H9 (cell line): ENCODE results near the gene GALNT12. TPM values are rescaled to one million over a fixed set of nuclear protein-coding genes. Genes with fewer than 3 reads are reported as not detected.
A peak's percentile ranks its signal among the peaks of the same experiment; 100 is the strongest.

Source experiments
- DNase-seq: peaks from one replicate; pipeline ENCODE4 v3.0.0-alpha.2; 2017
- H2AFZ ChIP-seq: one replicate; pipeline ENCODE4 v1.6.1; 2013; ENCODE audit warnings: mild to moderate bottlenecking, low read length, control low read depth, moderate library complexity
- H2AK5ac ChIP-seq: 2 replicates; pipeline ENCODE4 v1.6.1; 2013; ENCODE audit warnings: low read length, control low read depth, mixed read lengths; ENCODE audit not compliant: insufficient read length
- H2BK120ac ChIP-seq: one replicate; pipeline ENCODE4 v1.6.1; 2013; ENCODE audit warnings: low read depth, mild to moderate bottlenecking, low read length, control low read depth, inconsistent platforms; ENCODE audit not compliant: poor library complexity, severe bottlenecking
- H2BK12ac ChIP-seq: 2 replicates; pipeline ENCODE4 v1.6.1; 2013; ENCODE audit warnings: low read length, control low read depth, mixed read lengths, low read depth; ENCODE audit not compliant: insufficient read length
- H2BK15ac ChIP-seq: 2 replicates; pipeline ENCODE4 v1.6.1; 2013; ENCODE audit warnings: low read depth, low read length, control low read depth
- H2BK20ac ChIP-seq: one replicate; pipeline ENCODE4 v1.6.1; 2013; ENCODE audit warnings: low read depth, mild to moderate bottlenecking, low read length, control low read depth, inconsistent platforms; ENCODE audit not compliant: poor library complexity, severe bottlenecking
- H2BK5ac ChIP-seq: 2 replicates; pipeline ENCODE4 v1.6.1; 2013; ENCODE audit warnings: low read length, control low read depth, mixed read lengths; ENCODE audit not compliant: insufficient read length
- H3K14ac ChIP-seq: 2 replicates; pipeline ENCODE4 v1.6.1; 2013; ENCODE audit warnings: low read length, control low read depth; ENCODE audit not compliant: insufficient read depth
- H3K18ac ChIP-seq: 2 replicates; pipeline ENCODE4 v1.6.1; 2013; ENCODE audit warnings: low read depth, mild to moderate bottlenecking, mixed read lengths, low read length, control low read depth; ENCODE audit not compliant: insufficient read length
- H3K23ac ChIP-seq: 2 replicates; pipeline ENCODE4 v1.6.1; 2013; ENCODE audit warnings: low read length, control low read depth, mixed read lengths, low read depth; ENCODE audit not compliant: insufficient read length
- H3K23me2 ChIP-seq: 2 replicates; pipeline ENCODE4 v1.6.1; 2013; ENCODE audit warnings: low read depth, mild to moderate bottlenecking, mixed read lengths, low read length, control low read depth; ENCODE audit not compliant: insufficient read length, poor library complexity, severe bottlenecking
- H3K27ac ChIP-seq: 2 replicates; pipeline ENCODE4 v1.5.1; 2013; ENCODE audit warnings: low read length, control low read depth, mixed read lengths, low read depth; ENCODE audit not compliant: insufficient read length
- H3K27me3 ChIP-seq: 2 replicates; pipeline ENCODE4 v1.6.1; 2013; ENCODE audit warnings: low read length, control low read depth, inconsistent platforms; ENCODE audit not compliant: insufficient read depth
- H3K4ac ChIP-seq: 2 replicates; pipeline ENCODE4 v1.6.1; 2013; ENCODE audit warnings: low read depth, mild to moderate bottlenecking, control low read depth, inconsistent platforms, low read length, moderate library complexity
- H3K4me1 ChIP-seq: 2 replicates; pipeline ENCODE4 v1.6.1; 2013; ENCODE audit warnings: low read length, control low read depth, inconsistent platforms; ENCODE audit not compliant: insufficient read depth
- H3K4me2 ChIP-seq: 2 replicates; pipeline ENCODE4 v1.6.1; 2013; ENCODE audit warnings: low read length, control low read depth, mixed read lengths; ENCODE audit not compliant: insufficient read length, insufficient read depth
- H3K56ac ChIP-seq: 2 replicates; pipeline ENCODE4 v1.6.1; 2013; ENCODE audit warnings: low read depth, mild to moderate bottlenecking, mixed read lengths, low read length, control low read depth; ENCODE audit not compliant: insufficient read length
- H3K79me1 ChIP-seq: 2 replicates; pipeline ENCODE4 v1.6.1; 2013; ENCODE audit warnings: low read depth, mild to moderate bottlenecking, moderate library complexity, low read length, control low read depth, inconsistent platforms; ENCODE audit not compliant: insufficient read depth, poor library complexity, severe bottlenecking
- H3K79me2 ChIP-seq: 2 replicates; pipeline ENCODE4 v1.6.1; 2013; ENCODE audit warnings: low read length, control low read depth, inconsistent platforms; ENCODE audit not compliant: insufficient read depth
- H3K9ac ChIP-seq: 2 replicates; pipeline ENCODE4 v1.6.1; 2013; ENCODE audit warnings: low read length, control low read depth, mixed read lengths; ENCODE audit not compliant: insufficient read length; ENCODE audit errors: extremely low read depth
- H3K9me3 ChIP-seq: one replicate; pipeline ENCODE4 v1.6.1; 2013; ENCODE audit warnings: low read depth, low read length, inconsistent platforms; ENCODE audit not compliant: control insufficient read depth
- H3T11ph ChIP-seq: one replicate; pipeline ENCODE4 v1.6.1; 2013; ENCODE audit warnings: mild to moderate bottlenecking, low read length, control low read depth, inconsistent platforms
- H4K20me1 ChIP-seq: one replicate; pipeline ENCODE4 v1.6.1; 2013; ENCODE audit not compliant: control insufficient read depth, insufficient read length, insufficient read depth
- H4K5ac ChIP-seq: 2 replicates; pipeline ENCODE4 v1.6.1; 2013; ENCODE audit warnings: low read depth, mild to moderate bottlenecking, mixed read lengths, low read length, control low read depth; ENCODE audit not compliant: insufficient read length
- H4K8ac ChIP-seq: replicated peaks from 2 replicates; pipeline ENCODE4 v1.6.1; 2013; ENCODE audit warnings: low read length, control low read depth, mixed read lengths, low read depth; ENCODE audit not compliant: insufficient read length
- H4K91ac ChIP-seq: 2 replicates; pipeline ENCODE4 v1.6.1; 2013; ENCODE audit warnings: low read depth, mild to moderate bottlenecking, moderate library complexity, mixed read lengths, low read length, control low read depth; ENCODE audit not compliant: insufficient read length
- H3K27ac Mint-ChIP-seq, 3 experiments: 2 replicates in 2 of 3; 3 replicates in 1 of 3; pipeline ENCODE4 v1.8.0; 2020 to 2021; ENCODE audit warnings: mixed read lengths in 3 of 3, mild to moderate bottlenecking in 1 of 3, moderate library complexity in 1 of 3
- H3K27me3 Mint-ChIP-seq: 2 replicates; pipeline ENCODE4 v1.8.0; 2021; ENCODE audit warnings: low read depth, mild to moderate bottlenecking, moderate library complexity, mixed read lengths
- H3K36me3 Mint-ChIP-seq, 3 experiments: 2 replicates in 2 of 3; 3 replicates in 1 of 3; pipeline ENCODE4 v1.8.0; 2020 to 2021; ENCODE audit warnings: low read depth in 3 of 3, mixed read lengths in 3 of 3; ENCODE audit not compliant: insufficient read depth in 1 of 3
- H3K4me1 Mint-ChIP-seq, 2 experiments: 2 replicates each; pipeline ENCODE4 v1.8.0; 2020; ENCODE audit warnings: mixed read lengths in 2 of 2
- H3K4me3 Mint-ChIP-seq, 2 experiments: 2 replicates in 1 of 2; 3 replicates in 1 of 2; pipeline ENCODE4 v1.8.0; 2020 to 2021; ENCODE audit warnings: mild to moderate bottlenecking in 2 of 2, mixed read lengths in 2 of 2, moderate library complexity in 1 of 2
- H3K9me3 Mint-ChIP-seq, 2 experiments: 2 replicates in 1 of 2; 3 replicates in 1 of 2; pipeline ENCODE4 v1.8.0; 2020; ENCODE audit warnings: mild to moderate bottlenecking in 2 of 2, mixed read lengths in 2 of 2, moderate library complexity in 1 of 2
- WGBS: extraction: QIAGEN DNeasy Blood & Tissue Kit; methylation state at CpG from one replicate; pipeline ENCODE4 v1.1.7; 2013; ENCODE audit warnings: missing lambda C conversion rate, low lambda C conversion rate, mixed read lengths; ENCODE audit not compliant: insufficient read length; ENCODE audit errors: extremely low coverage; 5-methylcytosine and 5-hydroxymethylcytosine counted together
- total RNA-seq: library from RNA; stranded (reverse); gene quantifications from 2 replicates; pipeline ENCODE4 v1.2.1, GENCODE V29; 2021
- TF ChIP-seq, protein P1 (sequence below): fragments of 200-600 bp; sonication (generic); conservative IDR thresholded peaks from 3 replicates; pipeline ENCODE4 v1.8.0; 2021; ENCODE audit warnings: antibody characterized with exemption, mild to moderate bottlenecking

Gene GALNT12
- total RNA-seq, 1 experiment from 2014 or later, result 18.0 TPM

DNA sequence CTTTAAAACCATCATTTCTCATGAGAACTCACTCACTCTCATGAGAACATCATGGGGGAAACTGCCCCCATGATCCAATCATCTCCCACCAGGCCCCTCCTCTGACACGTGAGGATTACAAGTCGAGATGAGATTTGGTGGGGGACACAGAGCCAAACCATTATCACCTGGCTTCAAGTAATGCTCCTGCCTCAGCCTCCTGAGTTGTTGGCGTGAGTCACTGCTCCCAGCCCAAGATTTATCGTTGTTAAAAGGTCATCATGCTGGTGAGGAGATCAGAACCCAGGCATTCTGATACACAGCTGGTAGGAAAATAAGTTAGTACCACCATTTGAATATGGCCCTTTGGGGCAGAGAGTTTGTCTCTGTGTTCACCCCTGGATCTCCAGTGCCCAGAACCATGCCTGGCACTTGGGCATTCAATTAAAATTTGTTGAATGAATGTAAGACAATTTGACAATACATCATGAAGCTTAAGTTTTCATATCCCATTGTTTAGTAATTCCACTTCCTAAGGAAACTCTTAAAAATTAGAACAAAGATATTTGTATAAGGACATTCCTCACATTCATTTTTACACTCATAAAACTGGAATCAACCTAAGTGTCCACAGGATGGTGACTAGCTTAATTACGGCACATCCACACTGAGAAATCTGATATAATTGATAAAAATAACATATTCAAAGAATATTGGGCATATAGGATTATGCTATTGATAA is 78.3 kb downstream of the GALNT12 start:
- H3K27me3 Mint-ChIP-seq, result peaks cover 14% of the 10 kb centered on the region
- H3K23me2 ChIP-seq, result no peaks in the 10 kb centered on the region

More for the DNA sequence above, 78.3 kb downstream of the GALNT12 start:
- Histone ChIP-seq H2BK5ac (no peak overlapping the region), H3K27ac (no peak overlapping the region), H4K8ac (no peak overlapping the region), H3K14ac (peak overlapping the region; percentile 35; the same call in 1 of the 2 replicates), H3K4me1 (no peaks in the 10 kb centered on the region), H4K91ac (no peak overlapping the region), H3K27me3 (no peaks in the 10 kb centered on the region), H2BK20ac (no peak overlapping the region), H3K23ac (no peak overlapping the region), H2AFZ (no peak overlapping the region), H3T11ph (no peak overlapping the region), H3K9me3 (no peaks in the 10 kb centered on the region), H3K9ac (no peak overlapping the region), H3K18ac (no peak overlapping the region), H2BK120ac (no peak overlapping the region), H4K20me1 (no peaks in the 10 kb centered on the region), H2BK12ac (no peak overlapping the region), H2BK15ac (no peak overlapping the region), H2AK5ac (no peak overlapping the region), H3K79me1 (no peaks in the 10 kb centered on the region), H3K79me2 (no peaks in the 10 kb centered on the region), H3K4ac (no peak overlapping the region), H3K4me2 (no peak overlapping the region), H4K5ac (no peak overlapping the region), H3K56ac (no peak overlapping the region)
- no peak for DNase-seq
- no peak overlapping the region for H3K4me3 Mint-ChIP-seq
- TF ChIP-seq, protein P1, sequence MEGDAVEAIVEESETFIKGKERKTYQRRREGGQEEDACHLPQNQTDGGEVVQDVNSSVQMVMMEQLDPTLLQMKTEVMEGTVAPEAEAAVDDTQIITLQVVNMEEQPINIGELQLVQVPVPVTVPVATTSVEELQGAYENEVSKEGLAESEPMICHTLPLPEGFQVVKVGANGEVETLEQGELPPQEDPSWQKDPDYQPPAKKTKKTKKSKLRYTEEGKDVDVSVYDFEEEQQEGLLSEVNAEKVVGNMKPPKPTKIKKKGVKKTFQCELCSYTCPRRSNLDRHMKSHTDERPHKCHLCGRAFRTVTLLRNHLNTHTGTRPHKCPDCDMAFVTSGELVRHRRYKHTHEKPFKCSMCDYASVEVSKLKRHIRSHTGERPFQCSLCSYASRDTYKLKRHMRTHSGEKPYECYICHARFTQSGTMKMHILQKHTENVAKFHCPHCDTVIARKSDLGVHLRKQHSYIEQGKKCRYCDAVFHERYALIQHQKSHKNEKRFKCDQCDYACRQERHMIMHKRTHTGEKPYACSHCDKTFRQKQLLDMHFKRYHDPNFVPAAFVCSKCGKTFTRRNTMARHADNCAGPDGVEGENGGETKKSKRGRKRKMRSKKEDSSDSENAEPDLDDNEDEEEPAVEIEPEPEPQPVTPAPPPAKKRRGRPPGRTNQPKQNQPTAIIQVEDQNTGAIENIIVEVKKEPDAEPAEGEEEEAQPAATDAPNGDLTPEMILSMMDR, result no peak
- no peaks in the 10 kb centered on the region for H3K9me3 Mint-ChIP-seq
- H3K4me1 Mint-ChIP-seq, result no peaks in the 10 kb centered on the region
- no CpG with 5 or more reads among the region's 5 CpGs for WGBS
- H3K27ac Mint-ChIP-seq, result no peak overlapping the region
- no peaks in the 10 kb centered on the region for H3K36me3 Mint-ChIP-seq
